ENCODE data around the gene TCEA3.

DNA sequence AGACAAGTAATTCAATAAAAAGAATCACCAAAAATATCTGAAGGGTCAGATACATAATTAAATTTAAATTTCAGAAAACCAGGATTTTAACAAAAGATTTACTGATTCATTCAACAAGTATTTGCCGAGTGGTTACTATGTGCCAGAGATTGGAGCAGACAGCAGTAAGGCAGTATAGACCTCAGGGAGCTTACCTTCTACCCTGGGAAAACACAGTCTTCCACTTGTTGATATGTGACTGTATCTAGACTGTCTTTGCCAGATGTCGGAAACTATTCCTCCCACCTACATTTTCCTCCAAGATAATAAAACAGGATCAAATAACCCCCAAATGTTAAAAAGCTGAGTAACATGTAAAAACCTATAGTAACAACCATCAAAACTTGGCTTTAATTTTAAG lies 86.7 kb downstream of the TCEA3 start:
- TF ChIP-seq L3MBTL2 (conservative IDR thresholded peaks at IDR 0.05) (no peak), SP1 (IDR thresholded peaks at IDR 0.05) (no peak), PKNOX1 (IDR thresholded peaks at IDR 0.05) (no peak), HDGF (IDR thresholded peaks at IDR 0.05; ENCODE audit: borderline replicate concordance) (no peak), ZNF384 (IDR thresholded peaks at IDR 0.05) (no peak), FOXM1 (IDR thresholded peaks at IDR 0.05; ENCODE audit: borderline replicate concordance) (no peak), CTBP1 (IDR thresholded peaks at IDR 0.05; ENCODE audit: borderline replicate concordance) (no peak), SUZ12 (IDR thresholded peaks at IDR 0.05) (no peak), FOXA1 (IDR thresholded peaks at IDR 0.05) (no peak), BHLHE40 (IDR thresholded peaks at IDR 0.05; ENCODE audit: borderline replicate concordance) (no peak)
